NB4 (cell line): ENCODE results near the gene CGNL1.
A peak's percentile ranks its signal among the peaks of the same experiment; 100 is the strongest.

ENCODE experiments used
- DNase-seq: peaks from one replicate; pipeline ENCODE4 v3.0.0; 2010; ENCODE audit warnings: low read depth
- H3K4me3 ChIP-seq: one replicate; pipeline ENCODE4 v1.5.1; 2011; ENCODE audit warnings: mild to moderate bottlenecking, low read depth, low read length, moderate library complexity
- MYC ChIP-seq: IDR thresholded peaks from 2 replicates; pipeline ENCODE4 v1.6.1; 2011; ENCODE audit warnings: low read depth, low read length
- POLR2A ChIP-seq: IDR thresholded peaks from 2 replicates; pipeline ENCODE4 v1.6.1; 2011; ENCODE audit warnings: mild to moderate bottlenecking; ENCODE audit not compliant: insufficient read length; ENCODE audit errors: extremely low read depth
- TF ChIP-seq, protein P1 (sequence below): IDR thresholded peaks from one replicate; pipeline ENCODE4 v1.5.1; 2012; ENCODE audit warnings: low read depth, low read length
- TF ChIP-seq, protein P2 (sequence below): IDR thresholded peaks from 2 replicates; pipeline ENCODE4 v1.6.1; 2011; ENCODE audit warnings: low read depth, low read length

Gene CGNL1

DNA sequence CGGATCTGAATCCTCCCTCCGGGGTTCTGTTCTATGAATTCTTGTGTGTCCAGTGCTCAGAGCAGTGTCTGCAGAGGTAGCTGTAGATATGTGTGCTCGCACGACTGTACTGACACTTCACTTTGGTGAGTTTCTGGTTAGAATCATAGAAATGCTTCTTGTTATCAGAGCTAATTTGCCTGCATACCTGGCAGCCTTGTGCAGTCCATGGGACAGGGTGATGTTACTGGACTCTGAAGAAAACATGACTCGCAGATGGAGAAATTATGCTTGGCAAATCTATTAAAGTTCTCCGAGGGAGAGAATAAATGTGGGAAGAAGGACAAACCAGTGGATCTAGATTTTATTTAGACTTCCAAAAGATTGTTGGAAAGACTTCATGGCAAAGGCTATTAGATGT, 12.2 kb downstream of the CGNL1 start:
- no peak for DNase-seq
- TF ChIP-seq, protein P1, sequence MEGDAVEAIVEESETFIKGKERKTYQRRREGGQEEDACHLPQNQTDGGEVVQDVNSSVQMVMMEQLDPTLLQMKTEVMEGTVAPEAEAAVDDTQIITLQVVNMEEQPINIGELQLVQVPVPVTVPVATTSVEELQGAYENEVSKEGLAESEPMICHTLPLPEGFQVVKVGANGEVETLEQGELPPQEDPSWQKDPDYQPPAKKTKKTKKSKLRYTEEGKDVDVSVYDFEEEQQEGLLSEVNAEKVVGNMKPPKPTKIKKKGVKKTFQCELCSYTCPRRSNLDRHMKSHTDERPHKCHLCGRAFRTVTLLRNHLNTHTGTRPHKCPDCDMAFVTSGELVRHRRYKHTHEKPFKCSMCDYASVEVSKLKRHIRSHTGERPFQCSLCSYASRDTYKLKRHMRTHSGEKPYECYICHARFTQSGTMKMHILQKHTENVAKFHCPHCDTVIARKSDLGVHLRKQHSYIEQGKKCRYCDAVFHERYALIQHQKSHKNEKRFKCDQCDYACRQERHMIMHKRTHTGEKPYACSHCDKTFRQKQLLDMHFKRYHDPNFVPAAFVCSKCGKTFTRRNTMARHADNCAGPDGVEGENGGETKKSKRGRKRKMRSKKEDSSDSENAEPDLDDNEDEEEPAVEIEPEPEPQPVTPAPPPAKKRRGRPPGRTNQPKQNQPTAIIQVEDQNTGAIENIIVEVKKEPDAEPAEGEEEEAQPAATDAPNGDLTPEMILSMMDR, result no peak
- TF ChIP-seq POLR2A (no peak), MYC (no peak)
- TF ChIP-seq, protein P2, sequence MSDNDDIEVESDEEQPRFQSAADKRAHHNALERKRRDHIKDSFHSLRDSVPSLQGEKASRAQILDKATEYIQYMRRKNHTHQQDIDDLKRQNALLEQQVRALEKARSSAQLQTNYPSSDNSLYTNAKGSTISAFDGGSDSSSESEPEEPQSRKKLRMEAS, result no peak
- no peak overlapping the region for H3K4me3 ChIP-seq

DNA sequence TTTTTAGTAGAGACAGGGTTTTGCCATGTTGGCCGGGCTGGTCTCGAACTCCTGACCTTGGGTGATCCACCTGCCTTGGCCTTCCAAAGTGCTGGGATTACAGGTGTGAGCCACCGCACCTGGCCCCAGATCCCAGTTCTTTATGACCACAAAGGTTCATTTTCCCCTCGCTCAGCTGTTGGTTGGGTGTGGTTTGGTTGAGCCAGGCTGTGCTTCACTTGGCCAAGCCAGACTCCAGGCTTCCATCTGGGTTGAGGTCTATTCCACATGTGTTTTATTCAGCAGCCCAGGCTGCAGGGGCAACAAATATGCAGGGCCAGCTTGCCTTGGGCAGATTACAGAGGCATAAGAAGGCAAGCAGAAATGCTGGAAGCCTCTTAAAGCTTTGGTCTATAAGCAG, 13.7 kb downstream of the CGNL1 start:
- no peak overlapping the region for H3K4me3 ChIP-seq
- no peak for DNase-seq
- TF ChIP-seq, protein P2, result no peak
- no peak for TF ChIP-seq MYC
- TF ChIP-seq, protein P1, result no peak
- TF ChIP-seq POLR2A, result no peak

DNA sequence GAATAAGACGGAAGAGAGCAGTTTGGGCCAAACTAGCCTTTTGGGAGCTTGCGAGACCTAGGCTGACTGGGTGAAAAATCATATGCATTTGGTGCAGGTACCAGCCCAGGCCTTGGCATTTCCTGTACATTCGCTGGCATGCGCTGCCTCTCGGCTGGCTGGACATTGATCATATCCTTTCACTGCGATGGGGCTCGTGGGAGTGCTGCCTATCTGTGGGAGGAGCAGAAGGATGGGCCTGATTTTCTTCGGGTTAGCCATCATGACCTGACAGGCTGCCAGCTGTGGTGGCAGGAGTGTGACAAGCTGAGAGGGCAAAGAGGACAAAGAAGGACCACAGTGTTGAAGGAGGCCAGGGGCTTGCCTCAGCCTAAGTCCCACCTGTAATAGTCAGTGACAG, 14.3 kb downstream of the CGNL1 start:
- DNase-seq, result no peak
- H3K4me3 ChIP-seq, result no peak overlapping the region
- TF ChIP-seq POLR2A, result no peak
- TF ChIP-seq, protein P2, result no peak
- TF ChIP-seq, protein P1, result no peak
- no peak for TF ChIP-seq MYC

DNA sequence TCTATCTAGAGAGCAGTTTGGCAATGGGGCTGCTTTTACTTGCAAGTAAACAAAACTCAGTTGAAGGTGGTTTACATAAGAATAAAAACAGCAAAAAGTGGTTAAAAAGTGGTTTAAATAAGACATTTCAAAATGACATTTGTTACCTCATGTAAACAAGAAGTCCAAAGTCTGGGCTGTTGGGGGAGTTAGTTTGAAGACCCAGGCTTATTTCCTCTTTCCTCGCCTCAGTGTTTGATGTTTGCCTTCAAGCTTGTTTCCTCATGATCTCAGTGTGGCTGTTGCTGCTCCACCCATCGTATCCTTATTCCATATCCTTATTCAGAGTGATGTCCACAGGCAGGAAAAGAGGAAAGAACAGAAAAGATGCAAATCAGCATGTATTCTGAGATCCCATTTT, 15.2 kb downstream of the CGNL1 start:
- TF ChIP-seq, protein P2, result no peak
- TF ChIP-seq POLR2A (no peak), MYC (no peak)
- TF ChIP-seq, protein P1, result no peak
- peak; percentile 9 for DNase-seq
- H3K4me3 ChIP-seq, result no peak overlapping the region

DNA sequence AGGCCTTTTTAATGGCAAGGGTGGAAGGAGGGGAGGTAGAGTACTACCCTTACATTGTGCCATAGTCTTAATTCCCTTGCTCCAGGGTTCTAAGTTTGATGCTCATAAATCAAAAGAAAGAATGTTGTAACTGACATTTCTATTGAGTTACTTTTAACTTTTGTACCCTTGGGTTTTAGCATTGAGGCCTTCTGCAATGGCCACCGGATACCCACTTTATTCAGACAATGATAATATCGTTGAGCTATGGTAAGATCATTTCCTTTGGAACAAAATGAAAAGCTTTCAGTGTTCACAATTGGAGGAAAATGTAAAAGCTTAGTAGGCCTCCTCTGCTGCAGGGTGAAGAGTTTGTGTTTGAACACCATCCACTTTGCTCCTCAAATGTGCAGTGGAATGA, 16.8 kb downstream of the CGNL1 start:
- TF ChIP-seq POLR2A, result no peak
- TF ChIP-seq, protein P1, result no peak
- TF ChIP-seq, protein P2, result no peak
- no peak for TF ChIP-seq MYC
- DNase-seq, result no peak
- no peak overlapping the region for H3K4me3 ChIP-seq

DNA sequence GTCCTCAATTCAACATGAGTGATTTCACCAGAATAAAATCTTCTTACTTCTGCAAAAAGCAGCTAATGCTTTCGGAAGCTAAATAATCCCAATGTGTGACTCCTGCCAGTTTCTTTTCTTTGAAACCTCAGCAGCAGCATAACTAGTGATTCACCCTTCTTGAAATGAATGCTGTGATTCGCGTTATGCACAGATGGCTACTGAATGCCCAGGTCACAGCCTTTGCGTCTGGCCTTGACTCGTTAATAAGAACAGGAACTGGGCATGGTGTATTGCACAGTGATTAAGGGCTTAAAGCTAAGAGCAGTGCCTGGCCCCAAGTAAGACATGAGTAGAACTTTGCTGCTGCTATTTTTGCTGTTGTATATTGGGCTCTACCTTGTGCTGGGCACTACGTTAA, 19.0 kb downstream of the CGNL1 start:
- DNase-seq, result no peak
- H3K4me3 ChIP-seq, result no peak overlapping the region
- TF ChIP-seq, protein P2, result no peak
- no peak for TF ChIP-seq MYC
- no peak for TF ChIP-seq POLR2A
- TF ChIP-seq, protein P1, result no peak
